Uterus (tissue), 2 donors: Measurements from ENCODE around the gene SLC25A38.

Experiments
- CTCF ChIP-seq, 4 experiments: fragments of 200-600 bp in 2 of 4; fragments of 450-650 bp in 2 of 4; sonication (generic) in 2 of 4; IDR thresholded peaks; one replicate each; pipeline ENCODE4 v1.5.1; 2016 to 2019; ENCODE audit warnings: antibody characterized with exemption in 4 of 4, mild to moderate bottlenecking in 2 of 4, moderate library complexity in 1 of 4
- POLR2A ChIP-seq, 2 donors: fragments of 450-650 bp; IDR thresholded peaks; one replicate each; pipeline ENCODE4 v1.6.1; 2016; ENCODE audit warnings: antibody characterized with exemption in 2 of 2, mild to moderate bottlenecking in 1 of 2, moderate library complexity in 1 of 2

- TF ChIP-seq CTCF (IDR thresholded peaks at IDR 0.05) (no peak), POLR2A (IDR thresholded peaks at IDR 0.05) (no peak)
Observed at GRCh38 chr3:39428745-39429201, 45.6 kb downstream of the SLC25A38 start.
